K562 (cell line): ENCODE measurements around the gene CXCR5. TPM values are rescaled to one million over a fixed set of nuclear protein-coding genes. Genes with fewer than 3 reads are reported as not detected.
A peak's percentile ranks its signal among the peaks of the same experiment; 100 is the strongest.

ENCODE experiments used
- CBX5 ChIP-seq: IDR thresholded peaks from 2 replicates; pipeline ENCODE4 v1.6.1; 2014; ENCODE audit warnings: low read depth, borderline replicate concordance
- HDAC8 ChIP-seq: fragments of 450-650 bp; IDR thresholded peaks from 2 replicates; pipeline ENCODE4 v1.6.1; 2016; ENCODE audit warnings: mild to moderate bottlenecking, missing genetic modification characterization, moderate library complexity, missing compliant biosample characterization
- HMGN3 ChIP-seq: IDR thresholded peaks from 2 replicates; pipeline ENCODE4 v1.6.1; 2011; ENCODE audit warnings: borderline replicate concordance, low read depth, mild to moderate bottlenecking, mixed read lengths, low read length; ENCODE audit not compliant: insufficient read length; ENCODE audit errors: extremely low read depth
- JUND ChIP-seq, 2 experiments: IDR thresholded peaks; 2 replicates in 1 of 2; 3 replicates in 1 of 2; pipeline ENCODE4 v1.6.1; 2011; ENCODE audit warnings: borderline replicate concordance in 2 of 2, low read depth in 2 of 2, low read length in 2 of 2, improper control_type of control experiment in 1 of 2, missing biosample characterization in 1 of 2, missing genetic modification characterization in 1 of 2, missing genetic modification reagents in 1 of 2
- NR2C2 ChIP-seq, 2 experiments: fragments of 200-800 bp in 1 of 2; sonication (Bioruptor generic) in 1 of 2; sonication (generic) in 1 of 2; formaldehyde crosslinking in 1 of 2; IDR thresholded peaks; 2 replicates each; pipeline versions ENCODE4 v1.6.1 to v1.8.0; 2016 to 2022; ENCODE audit warnings: mild to moderate bottlenecking in 1 of 2, missing compliant biosample characterization in 1 of 2, missing genetic modification characterization in 1 of 2, missing genetic modification reagents in 1 of 2
- POLR2AphosphoS5 ChIP-seq: IDR thresholded peaks from 2 replicates; pipeline ENCODE4 v1.6.1; 2011; ENCODE audit warnings: mild to moderate bottlenecking, low read depth, low read length, moderate library complexity; ENCODE audit not compliant: control insufficient read depth, insufficient read depth
- PPARD ChIP-seq: fragments of 250-450 bp; sonication (Bioruptor Pico); IDR thresholded peaks from 2 replicates; pipeline ENCODE4 v1.8.0; 2022; ENCODE audit warnings: inconsistent platforms, mild to moderate bottlenecking, moderate library complexity
- PTBP1 ChIP-seq: fragments of 200-400 bp; formaldehyde crosslinking; IDR thresholded peaks from 2 replicates; pipeline ENCODE4 v1.6.1; 2017; ENCODE audit warnings: low read depth, low read length
- RBBP5 ChIP-seq: fragments of 200-600 bp; sonication (generic); IDR thresholded peaks from 2 replicates; pipeline ENCODE4 v1.6.1; 2012; ENCODE audit warnings: borderline replicate concordance, mild to moderate bottlenecking, low read length, control low read depth, inconsistent platforms; ENCODE audit not compliant: insufficient read depth, poor library complexity, severe bottlenecking
- SIRT6 ChIP-seq: IDR thresholded peaks from one replicate; pipeline ENCODE4 v1.6.1; 2012; ENCODE audit warnings: low read depth, mild to moderate bottlenecking, control low read depth, inconsistent platforms, low read length, moderate library complexity
- SMARCE1 ChIP-seq: fragments of 450-650 bp; IDR thresholded peaks from 2 replicates; pipeline ENCODE4 v1.7.1; 2016; ENCODE audit warnings: mild to moderate bottlenecking
- TEAD2 ChIP-seq: fragments of 450-650 bp; IDR thresholded peaks from 2 replicates; pipeline ENCODE4 v1.6.1; 2016; ENCODE audit warnings: missing genetic modification characterization, control low read depth, missing compliant biosample characterization
- ZKSCAN8 ChIP-seq: fragments of 200-800 bp; sonication (Bioruptor generic); IDR thresholded peaks from 2 replicates; pipeline ENCODE4 v1.6.1; 2016; ENCODE audit warnings: missing genetic modification characterization, missing compliant biosample characterization
- ZNF583 ChIP-seq: fragments of 250-450 bp; sonication (Bioruptor Pico); IDR thresholded peaks from 2 replicates; pipeline ENCODE4 v1.4.0; 2020
- ZNF592 ChIP-seq: fragments of 450-650 bp; IDR thresholded peaks from 2 replicates; pipeline ENCODE4 v1.6.1; 2017; ENCODE audit warnings: antibody characterized with exemption, mild to moderate bottlenecking
- polyA plus RNA-seq, 8 experiments: library from polyadenylated mRNA; depleted of rRNA in 4 of 8; stranded (reverse) in 5 of 8; unstranded in 3 of 8; fragments of >200 nt; fragmentation: Nextera tagmentation in 2 of 8; fragmentation: Illumina TruSeq in 1 of 8; extraction: Ambion mirVana in 2 of 8; extraction: Trizol in 1 of 8; gene quantifications; 2 replicates each; pipeline versions ENCODE4 v1.2.1 to v1.2.3, GENCODE V29; 2011 to 2014; ENCODE audit warnings: inconsistent platforms in 1 of 8, missing spikeins in 1 of 8
- total RNA-seq, 7 experiments: library from RNA; depleted of rRNA in 6 of 7; stranded (reverse); fragments of >200 nt in 6 of 7; fragmentation: Illumina TruSeq in 2 of 7; extraction: Trizol in 2 of 7; gene quantifications; 2 replicates each; pipeline versions ENCODE4 v1.2.1 to v1.2.3, GENCODE V29; 2011 to 2021; ENCODE audit warnings: low replicate concordance in 1 of 7
- TF ChIP-seq, protein P1 (sequence below): sonication (generic); formaldehyde crosslinking; IDR thresholded peaks from 2 replicates; pipeline ENCODE4 v1.8.0; 2022; ENCODE audit warnings: missing genetic modification reagents, mild to moderate bottlenecking, moderate library complexity, borderline replicate concordance
- TF ChIP-seq, protein P2 (sequence below): sonication (generic); formaldehyde crosslinking; IDR thresholded peaks from 2 replicates; pipeline ENCODE4 v1.8.0; 2022; ENCODE audit warnings: mild to moderate bottlenecking, missing genetic modification reagents
- TF ChIP-seq, protein P3 (sequence below), 2 experiments: fragments of 450-650 bp in 1 of 2; sonication (generic) in 1 of 2; formaldehyde crosslinking in 1 of 2; IDR thresholded peaks in 1 of 2; conservative IDR thresholded peaks in 1 of 2; 2 replicates each; pipeline versions ENCODE4 v1.6.1 to v1.8.1; 2016 to 2023; ENCODE audit warnings: mild to moderate bottlenecking in 2 of 2, moderate library complexity in 2 of 2, inconsistent platforms in 1 of 2, missing genetic modification reagents in 1 of 2

CXCR5 gene
- total and polyA plus RNA-seq, 9 of the 15 experiments (the other 6 are each of a cell fraction or from before 2014, with no cell fraction given) = 0.03 to 0.06 TPM; not detected in 7

- TF ChIP-seq CBX5 (no peak), ZKSCAN8 (0 out of 2 replicates have a peak, but pooled peaks have one; percentile 59), SMARCE1 (peak; percentile 30; the same call in 1 of the 2 replicates), HMGN3 (no peak), ZNF583 (CRISPR knock-in tag) (0 out of 2 replicates have a peak, but pooled peaks have one; percentile 11), ZNF592 (peak; percentile 89), SIRT6 (no peak), PPARD (CRISPR knock-in tag) (no peak), NR2C2 (CRISPR knock-in tag; IDR thresholded peaks at IDR 0.05) (peak; percentile 57; the same call in 1 of the 2 replicates), NR2C2 (tag; IDR thresholded peaks at IDR 0.05) (peak; percentile 65), HDAC8 (tag) (0 out of 2 replicates have a peak, but pooled peaks have one; percentile 14), RBBP5 (peak; percentile 16), PTBP1 (no peak), POLR2AphosphoS5 (no peak), JUND (IDR thresholded peaks at IDR 0.05; ENCODE audit: borderline replicate concordance, low read depth, low read length) (peak; percentile 89), JUND (tag; IDR thresholded peaks at IDR 0.05; ENCODE audit: borderline replicate concordance, low read depth, low read length) (peak; percentile 64; the same call in 2 of the 3 replicates), TEAD2 (tag) (no peak)
- TF ChIP-seq, protein P1, sequence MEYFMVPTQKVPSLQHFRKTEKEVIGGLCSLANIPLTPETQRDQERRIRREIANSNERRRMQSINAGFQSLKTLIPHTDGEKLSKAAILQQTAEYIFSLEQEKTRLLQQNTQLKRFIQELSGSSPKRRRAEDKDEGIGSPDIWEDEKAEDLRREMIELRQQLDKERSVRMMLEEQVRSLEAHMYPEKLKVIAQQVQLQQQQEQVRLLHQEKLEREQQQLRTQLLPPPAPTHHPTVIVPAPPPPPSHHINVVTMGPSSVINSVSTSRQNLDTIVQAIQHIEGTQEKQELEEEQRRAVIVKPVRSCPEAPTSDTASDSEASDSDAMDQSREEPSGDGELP (CRISPR knock-in tag) = peak; percentile 81; the same call in 1 of the 2 replicates
- TF ChIP-seq, protein P2, sequence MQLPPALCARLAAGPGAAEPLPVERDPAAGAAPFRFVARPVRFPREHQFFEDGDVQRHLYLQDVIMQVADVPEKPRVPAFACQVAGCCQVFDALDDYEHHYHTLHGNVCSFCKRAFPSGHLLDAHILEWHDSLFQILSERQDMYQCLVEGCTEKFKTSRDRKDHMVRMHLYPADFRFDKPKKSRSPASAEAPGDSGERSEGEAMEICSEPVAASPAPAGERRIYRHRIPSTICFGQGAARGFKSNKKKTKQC (CRISPR knock-in tag) = no peak
- TF ChIP-seq, protein P3, sequence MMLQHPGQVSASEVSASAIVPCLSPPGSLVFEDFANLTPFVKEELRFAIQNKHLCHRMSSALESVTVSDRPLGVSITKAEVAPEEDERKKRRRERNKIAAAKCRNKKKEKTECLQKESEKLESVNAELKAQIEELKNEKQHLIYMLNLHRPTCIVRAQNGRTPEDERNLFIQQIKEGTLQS (IDR thresholded peaks at IDR 0.05) = peak; percentile 81
- TF ChIP-seq, protein P3 (CRISPR knock-in tag; conservative IDR thresholded peaks at IDR 0.05) = 0 out of 2 replicates have a peak, but pooled peaks have one; percentile 51
These were observed 29.2 kb downstream of the CXCR5 start (continued) for GRCh38 chr11:118912742-118913410.
